ENCODE data around the gene PHIP.

The PHIP gene

DNA sequence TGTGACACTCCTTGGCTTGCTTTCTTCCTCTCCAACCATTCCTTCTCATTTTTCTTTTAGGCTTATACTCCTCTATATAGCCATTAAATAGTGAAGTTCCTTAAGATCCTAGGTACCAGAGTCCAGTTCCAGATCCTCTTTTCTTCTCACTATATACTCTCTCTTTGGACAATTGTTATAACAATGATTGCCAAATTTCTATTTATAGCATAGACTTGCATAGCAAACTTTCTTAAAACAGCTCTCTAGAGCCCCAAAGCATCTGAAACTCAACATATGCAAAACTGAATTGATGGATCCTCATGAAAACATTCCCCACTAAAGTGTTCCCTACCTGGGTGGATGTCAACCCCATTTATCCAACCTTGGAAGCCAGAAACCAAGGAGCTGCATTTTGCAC is 13.4 kb downstream of the PHIP start:
- Histone ChIP-seq H3K4me3 (ENCODE audit: low read length) (no peak overlapping the region), H3K27me3 (replicated peaks; ENCODE audit: insufficient read depth, low read length) (no peaks in the 10 kb centered on the region), H3K27ac (ENCODE audit: low read length) (peak overlapping the region; percentile 12; the same call in 1 of the 2 replicates), H2AFZ (ENCODE audit: low read length) (no peak overlapping the region), H3K4me2 (ENCODE audit: low read depth, low read length) (peak overlapping the region; percentile 27), H3F3A (ENCODE audit: insufficient read depth, low read length) (no peaks in the 10 kb centered on the region), H4K20me1 (ENCODE audit: insufficient read depth, low read length) (no peaks in the 10 kb centered on the region), H3K79me2 (ENCODE audit: low read length) (peaks cover 77% of the 10 kb centered on the region), H3K36me3 (replicated peaks; ENCODE audit: insufficient read depth, low read length) (peaks cover 2% of the 10 kb centered on the region; the same call in 1 of the 2 replicates), H3K4me1 (ENCODE audit: low read length) (peaks cover 18% of the 10 kb centered on the region), H3K9me3 (replicated peaks; ENCODE audit: insufficient read depth, low read length) (no peaks in the 10 kb centered on the region), H3K9ac (ENCODE audit: low read length) (no peak overlapping the region), H3K9me2 (replicated peaks; ENCODE audit: insufficient read depth, low read length) (no peaks in the 10 kb centered on the region)
- TF ChIP-seq, protein P1, sequence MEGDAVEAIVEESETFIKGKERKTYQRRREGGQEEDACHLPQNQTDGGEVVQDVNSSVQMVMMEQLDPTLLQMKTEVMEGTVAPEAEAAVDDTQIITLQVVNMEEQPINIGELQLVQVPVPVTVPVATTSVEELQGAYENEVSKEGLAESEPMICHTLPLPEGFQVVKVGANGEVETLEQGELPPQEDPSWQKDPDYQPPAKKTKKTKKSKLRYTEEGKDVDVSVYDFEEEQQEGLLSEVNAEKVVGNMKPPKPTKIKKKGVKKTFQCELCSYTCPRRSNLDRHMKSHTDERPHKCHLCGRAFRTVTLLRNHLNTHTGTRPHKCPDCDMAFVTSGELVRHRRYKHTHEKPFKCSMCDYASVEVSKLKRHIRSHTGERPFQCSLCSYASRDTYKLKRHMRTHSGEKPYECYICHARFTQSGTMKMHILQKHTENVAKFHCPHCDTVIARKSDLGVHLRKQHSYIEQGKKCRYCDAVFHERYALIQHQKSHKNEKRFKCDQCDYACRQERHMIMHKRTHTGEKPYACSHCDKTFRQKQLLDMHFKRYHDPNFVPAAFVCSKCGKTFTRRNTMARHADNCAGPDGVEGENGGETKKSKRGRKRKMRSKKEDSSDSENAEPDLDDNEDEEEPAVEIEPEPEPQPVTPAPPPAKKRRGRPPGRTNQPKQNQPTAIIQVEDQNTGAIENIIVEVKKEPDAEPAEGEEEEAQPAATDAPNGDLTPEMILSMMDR (IDR thresholded peaks at IDR 0.05; ENCODE audit: low read length) = no peak
- TF ChIP-seq EZH2phosphoT487 (IDR thresholded peaks at IDR 0.05; ENCODE audit: low read length) (no peak), EZH2 (optimal IDR thresholded peaks at IDR 0.05; ENCODE audit: low read depth, low read length) (no peak)
- no peak for DNase-seq

DNA sequence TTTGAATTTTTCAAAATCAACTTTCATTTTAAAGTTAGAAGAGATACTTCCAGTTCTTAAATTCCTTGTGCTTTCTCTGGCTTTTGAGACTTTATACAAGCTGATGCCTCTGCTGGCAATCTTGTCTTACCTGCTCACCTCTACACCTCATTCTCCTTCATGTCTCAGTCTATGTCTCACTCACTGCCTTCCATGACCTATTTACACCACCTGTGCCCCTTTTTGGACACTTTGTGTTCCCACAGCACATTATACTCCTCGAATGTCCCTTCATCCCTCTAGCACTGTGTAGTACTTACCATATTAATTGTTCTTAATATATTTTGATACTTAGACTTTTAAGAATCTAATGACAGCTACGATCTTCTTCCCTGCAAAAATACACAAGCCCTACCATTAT is 15.3 kb downstream of the PHIP start:
- no peak overlapping the region for H2AFZ ChIP-seq (ENCODE audit: low read length)
- H3K9ac ChIP-seq (ENCODE audit: low read length) = no peak overlapping the region
- DNase-seq = no peak
- no peaks in the 10 kb centered on the region for H4K20me1 ChIP-seq (ENCODE audit: insufficient read depth, low read length)
- H3K27ac ChIP-seq (ENCODE audit: low read length) = no peak overlapping the region
- H3F3A ChIP-seq (ENCODE audit: insufficient read depth, low read length) = no peaks in the 10 kb centered on the region
- H3K4me3 ChIP-seq (ENCODE audit: low read length) = no peak overlapping the region
- H3K9me3 ChIP-seq (replicated peaks; ENCODE audit: insufficient read depth, low read length) = no peaks in the 10 kb centered on the region
- peaks cover 2% of the 10 kb centered on the region; the same call in 1 of the 2 replicates for H3K36me3 ChIP-seq (replicated peaks; ENCODE audit: insufficient read depth, low read length)
- peaks cover 14% of the 10 kb centered on the region for H3K4me1 ChIP-seq (ENCODE audit: low read length)
- no peaks in the 10 kb centered on the region for H3K9me2 ChIP-seq (replicated peaks; ENCODE audit: insufficient read depth, low read length)
- peaks cover 71% of the 10 kb centered on the region for H3K79me2 ChIP-seq (ENCODE audit: low read length)
- H3K27me3 ChIP-seq (replicated peaks; ENCODE audit: insufficient read depth, low read length) = no peaks in the 10 kb centered on the region
- TF ChIP-seq, protein P1 (IDR thresholded peaks at IDR 0.05; ENCODE audit: low read length) = no peak
- TF ChIP-seq EZH2phosphoT487 (IDR thresholded peaks at IDR 0.05; ENCODE audit: low read length) (no peak), EZH2 (optimal IDR thresholded peaks at IDR 0.05; ENCODE audit: low read depth, low read length) (no peak)
- no peak overlapping the region for H3K4me2 ChIP-seq (ENCODE audit: low read depth, low read length)

DNA sequence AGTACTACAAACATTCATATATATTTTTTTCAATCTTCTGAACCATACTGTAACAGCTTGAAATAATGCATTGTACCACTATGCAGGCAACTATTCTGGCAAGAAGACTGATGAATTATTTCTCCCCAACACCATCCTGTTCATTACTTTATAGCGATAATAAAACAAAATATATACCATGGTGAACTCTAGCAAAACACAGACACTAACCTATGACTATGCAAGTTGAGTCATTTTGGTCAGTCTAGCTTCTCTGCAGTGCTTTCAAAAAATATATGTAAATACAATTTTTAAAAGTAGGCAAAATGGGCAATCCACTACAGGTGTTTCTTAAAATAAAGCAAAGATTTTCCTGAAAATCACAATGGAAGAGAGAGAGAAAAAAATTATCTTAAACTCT is 20.3 kb downstream of the PHIP start:
- TF ChIP-seq EZH2 (optimal IDR thresholded peaks at IDR 0.05; ENCODE audit: low read depth, low read length) = no peak
- TF ChIP-seq EZH2phosphoT487 (IDR thresholded peaks at IDR 0.05; ENCODE audit: low read length) = no peak
- TF ChIP-seq, protein P1 (IDR thresholded peaks at IDR 0.05; ENCODE audit: low read length) = no peak

More for the DNA sequence above, 20.3 kb downstream of the PHIP start:
- H3K9ac ChIP-seq (ENCODE audit: low read length) = no peak overlapping the region
- H3K9me3 ChIP-seq (replicated peaks; ENCODE audit: insufficient read depth, low read length) = no peaks in the 10 kb centered on the region
- H3K4me2 ChIP-seq (ENCODE audit: low read depth, low read length) = no peak overlapping the region
- no peak overlapping the region for H2AFZ ChIP-seq (ENCODE audit: low read length)
- H3K4me3 ChIP-seq (ENCODE audit: low read length) = no peak overlapping the region
- no peak for DNase-seq
- no peaks in the 10 kb centered on the region for H3F3A ChIP-seq (ENCODE audit: insufficient read depth, low read length)
- H3K36me3 ChIP-seq (replicated peaks; ENCODE audit: insufficient read depth, low read length) = peaks cover 7% of the 10 kb centered on the region
- peaks cover 70% of the 10 kb centered on the region for H3K79me2 ChIP-seq (ENCODE audit: low read length)
- no peaks in the 10 kb centered on the region for H3K27me3 ChIP-seq (replicated peaks; ENCODE audit: insufficient read depth, low read length)
- H3K4me1 ChIP-seq (ENCODE audit: low read length) = no peaks in the 10 kb centered on the region
- H4K20me1 ChIP-seq (ENCODE audit: insufficient read depth, low read length) = no peaks in the 10 kb centered on the region
- H3K27ac ChIP-seq (ENCODE audit: low read length) = no peak overlapping the region
- H3K9me2 ChIP-seq (replicated peaks; ENCODE audit: insufficient read depth, low read length) = no peaks in the 10 kb centered on the region
